CD14-positive monocyte (primary cell): ENCODE data around the gene KRTAP5-9. TPM values are rescaled to one million over a fixed set of nuclear protein-coding genes. Genes with fewer than 3 reads are reported as not detected.
A peak's percentile ranks its signal among the peaks of the same experiment; 100 is the strongest.

Experiments
- DNase-seq, 3 donors: peaks; one replicate each; pipeline ENCODE4 v3.0.0-alpha.2; 2011 to 2022
- H2AFZ ChIP-seq: 2 replicates; pipeline ENCODE4 v1.6.0; 2012; ENCODE audit warnings: mild to moderate bottlenecking, low read depth, low read length, inconsistent platforms; ENCODE audit not compliant: insufficient read depth, poor library complexity, severe bottlenecking
- H3K27ac ChIP-seq, 2 donors: 1 replicate in 1 of 2; 2 replicates in 1 of 2; pipeline ENCODE4 v1.5.1; 2012 to 2013; ENCODE audit warnings: low read length in 2 of 2, control low read depth in 1 of 2, inconsistent platforms in 1 of 2, low read depth in 1 of 2, mild to moderate bottlenecking in 1 of 2
- H3K27me3 ChIP-seq, 2 donors: one replicate each; pipeline versions ENCODE4 v1.6.0 to v1.6.1; 2011 to 2013; ENCODE audit warnings: low read length in 2 of 2; ENCODE audit not compliant: control insufficient read depth in 2 of 2, insufficient read depth in 2 of 2
- H3K36me3 ChIP-seq, 2 donors: replicated peaks in 1 of 2; 1 replicate in 1 of 2; 2 replicates in 1 of 2; pipeline versions ENCODE4 v1.5.1 to v1.6.1; 2012 to 2013; ENCODE audit warnings: low read length in 2 of 2, control low read depth in 1 of 2, inconsistent platforms in 1 of 2, mild to moderate bottlenecking in 1 of 2; ENCODE audit not compliant: insufficient read depth in 2 of 2, control insufficient read depth in 1 of 2
- H3K4me1 ChIP-seq, 2 donors: 1 replicate in 1 of 2; 2 replicates in 1 of 2; pipeline versions ENCODE4 v1.5.1 to v1.6.1; 2012 to 2013; ENCODE audit warnings: low read length in 2 of 2, control low read depth in 1 of 2, inconsistent platforms in 1 of 2, mild to moderate bottlenecking in 1 of 2, moderate library complexity in 1 of 2; ENCODE audit not compliant: insufficient read depth in 2 of 2, control insufficient read depth in 1 of 2
- H3K4me2 ChIP-seq: replicated peaks from 2 replicates; pipeline ENCODE3; 2012; ENCODE audit warnings: low read length, moderate library complexity, mild to moderate bottlenecking; ENCODE audit not compliant: poor library complexity, severe bottlenecking; ENCODE audit errors: extremely low read depth
- H3K4me3 ChIP-seq, 3 experiments: fragments of 200-600 bp in 1 of 3; sonication (generic) in 1 of 3; replicated peaks in 1 of 3; 1 replicate in 2 of 3; 2 replicates in 1 of 3; pipeline ENCODE4 v1.5.1; 2011 to 2013; ENCODE audit warnings: low read length in 3 of 3, mild to moderate bottlenecking in 3 of 3, control low read depth in 2 of 3, low read depth in 2 of 3, inconsistent platforms in 1 of 3, moderate library complexity in 1 of 3
- H3K79me2 ChIP-seq: 2 replicates; pipeline ENCODE4 v1.6.0; 2012; ENCODE audit warnings: mild to moderate bottlenecking, control low read depth, inconsistent platforms, low read length, moderate library complexity; ENCODE audit not compliant: insufficient read depth
- H3K9ac ChIP-seq: 2 replicates; pipeline ENCODE4 v1.6.0; 2017; ENCODE audit warnings: low read length, mild to moderate bottlenecking; ENCODE audit not compliant: insufficient read depth, poor library complexity, severe bottlenecking
- H3K9me3 ChIP-seq, 2 donors: replicated peaks in 1 of 2; 1 replicate in 1 of 2; 2 replicates in 1 of 2; pipeline versions ENCODE4 v1.5.1 to v1.6.1; 2012 to 2013; ENCODE audit warnings: low read length in 2 of 2, control low read depth in 1 of 2; ENCODE audit not compliant: control insufficient read depth in 1 of 2, insufficient read depth in 1 of 2
- H4K20me1 ChIP-seq: 2 replicates; pipeline ENCODE4 v1.6.0; 2012; ENCODE audit warnings: mild to moderate bottlenecking, low read length, control low read depth, moderate library complexity; ENCODE audit not compliant: insufficient read depth
- H3K27ac Mint-ChIP-seq, 7 donors: one replicate each; pipeline ENCODE4 v1.8.0; 2020; ENCODE audit warnings: mild to moderate bottlenecking in 7 of 7, mixed read lengths in 7 of 7, moderate library complexity in 6 of 7, inconsistent platforms in 2 of 7
- H3K27me3 Mint-ChIP-seq, 3 donors: one replicate each; pipeline ENCODE4 v1.8.0; 2021 to 2022; ENCODE audit warnings: low read depth in 3 of 3, mild to moderate bottlenecking in 3 of 3, mixed read lengths in 3 of 3, moderate library complexity in 3 of 3, inconsistent platforms in 1 of 3
- H3K36me3 Mint-ChIP-seq, 2 donors: one replicate each; pipeline ENCODE4 v1.8.0; 2020; ENCODE audit warnings: mixed read lengths in 2 of 2, inconsistent platforms in 1 of 2, mild to moderate bottlenecking in 1 of 2
- H3K4me1 Mint-ChIP-seq: one replicate; pipeline ENCODE4 v1.8.0; 2020; ENCODE audit warnings: mild to moderate bottlenecking, mixed read lengths
- H3K4me3 Mint-ChIP-seq, 2 donors: one replicate each; pipeline ENCODE4 v1.8.0; 2020; ENCODE audit warnings: mild to moderate bottlenecking in 2 of 2, mixed read lengths in 2 of 2, moderate library complexity in 1 of 2
- H3K9me3 Mint-ChIP-seq, 7 donors: one replicate each; pipeline ENCODE4 v1.8.0; 2020 to 2022; ENCODE audit warnings: mixed read lengths in 7 of 7, mild to moderate bottlenecking in 6 of 7, moderate library complexity in 6 of 7, inconsistent platforms in 2 of 7
- CTCF ChIP-seq: fragments of 200-600 bp; IDR thresholded peaks from one replicate; pipeline ENCODE4 v1.8.0; 2022; ENCODE audit warnings: antibody characterized with exemption, mild to moderate bottlenecking
- WGBS: methylation state at CpG from one replicate; pipeline ENCODE4 v1.1.5; 2013; ENCODE audit warnings: missing lambda C conversion rate; ENCODE audit not compliant: insufficient coverage; 5-methylcytosine and 5-hydroxymethylcytosine counted together
- intact Hi-C, 2 donors: fragments of 100-400 bp; cut with micrococcal nuclease; formaldehyde crosslinking; loops; one replicate each; pipeline versions ENCODE4 v1.15.0 to v1.15.1; 2023
- polyA plus RNA-seq, 3 donors: library from polyadenylated mRNA; depleted of rRNA in 1 of 3; unstranded in 2 of 3; stranded (reverse) in 1 of 3; fragments of 300-500 nt in 2 of 3; fragments of >200 nt in 1 of 3; fragmentation: Illumina TruSeq in 2 of 3; gene quantifications; 1 replicate in 2 of 3; 2 replicates in 1 of 3; pipeline ENCODE4 v1.2.3, GENCODE V29; 2012 to 2021

Gene KRTAP5-9
- polyA plus RNA-seq, 3 donors, result 0.29 TPM; not detected in 2

DNA sequence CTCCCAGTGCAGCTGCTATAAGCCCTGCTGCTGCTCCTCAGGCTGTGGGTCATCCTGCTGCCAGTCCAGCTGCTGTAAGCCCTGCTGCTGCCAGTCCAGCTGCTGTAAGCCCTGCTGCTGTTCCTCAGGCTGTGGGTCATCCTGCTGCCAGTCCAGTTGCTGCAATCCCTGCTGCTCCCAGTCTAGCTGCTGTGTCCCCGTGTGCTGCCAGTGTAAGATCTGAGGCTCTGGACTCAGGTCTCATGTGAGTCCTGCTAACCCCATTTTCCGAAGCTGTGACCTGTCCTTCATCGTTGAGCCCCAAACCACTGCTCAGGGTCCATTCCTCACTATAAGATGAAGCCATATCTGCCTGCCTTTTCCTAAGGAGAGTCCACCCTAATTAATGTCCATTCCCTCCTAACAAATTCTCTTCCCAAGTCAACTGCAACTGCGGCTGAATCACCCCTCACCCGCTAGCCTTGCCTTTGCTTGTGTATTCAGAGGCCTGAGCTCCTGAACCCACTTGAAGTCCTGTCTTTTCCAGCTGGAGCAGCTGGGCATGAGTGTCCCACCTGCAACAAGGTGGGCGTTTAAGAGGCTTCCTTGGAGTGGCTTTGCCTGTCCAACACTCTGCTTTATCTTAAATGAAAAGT lies 20.5 kb upstream of the KRTAP5-9 start:
- peak overlapping the region in 1 of 7 donors; percentile 21 for H3K27ac Mint-ChIP-seq
- Histone ChIP-seq H2AFZ (no peak overlapping the region), H3K9ac (no peak overlapping the region), H4K20me1 (no peaks in the 10 kb centered on the region), H3K4me1 (no peaks in the 10 kb centered on the region), H3K36me3 (no peaks in the 10 kb centered on the region), H3K27me3 (no peaks in the 10 kb centered on the region), H3K4me2 (no peak overlapping the region), H3K9me3 (no peaks in the 10 kb centered on the region), H3K4me3 (no peak overlapping the region), H3K79me2 (no peaks in the 10 kb centered on the region), H3K27ac (no peak overlapping the region)
- H3K4me1 Mint-ChIP-seq, result peaks cover 4% of the 10 kb centered on the region
- H3K4me3 Mint-ChIP-seq, result no peak overlapping the region
- no peak for TF ChIP-seq CTCF
- peaks cover 2 to 7% (median 2%) of the 10 kb centered on the region in 3 donors for H3K27me3 Mint-ChIP-seq
- DNase-seq, result no peak
- H3K9me3 Mint-ChIP-seq, result peaks cover 0 to 3% (median 1%) of the 10 kb centered on the region in 7 donors
- WGBS, result 95% methylated on average over 6 of the region's 6 CpGs
- H3K36me3 Mint-ChIP-seq, result no peaks in the 10 kb centered on the region
- intact Hi-C loops, result no loop called here

DNA sequence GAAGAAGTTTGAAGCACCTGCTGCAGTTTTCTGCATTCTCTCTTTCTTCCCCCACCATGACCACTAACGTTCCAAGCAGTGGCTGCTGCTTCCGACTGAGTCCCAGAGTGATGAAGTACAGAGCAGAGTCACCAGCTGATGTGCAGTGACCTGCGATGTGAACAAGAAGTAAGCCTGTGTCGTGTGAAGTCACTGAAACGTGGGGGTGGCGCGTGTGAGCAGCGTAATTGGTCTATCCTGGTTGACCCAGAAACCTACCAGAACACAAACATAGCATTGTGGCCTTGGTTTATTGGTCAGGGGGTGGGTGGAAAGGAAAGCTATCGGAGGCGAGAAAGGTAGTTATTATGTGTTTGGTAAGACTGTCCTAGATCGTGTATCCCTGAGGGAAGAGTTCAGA lies 17.6 kb upstream of the KRTAP5-9 start:
- H3K4me1 ChIP-seq, result no peaks in the 10 kb centered on the region
- no peaks in the 10 kb centered on the region for H3K36me3 Mint-ChIP-seq
- H3K4me2 ChIP-seq, result no peak overlapping the region
- no peak overlapping the region for H3K9ac ChIP-seq
- peaks cover 4% of the 10 kb centered on the region for H3K4me1 Mint-ChIP-seq
- no peak overlapping the region for H3K27ac Mint-ChIP-seq
- intact Hi-C loops, result no loop called here
- no peaks in the 10 kb centered on the region for H3K36me3 ChIP-seq
- H2AFZ ChIP-seq, result no peak overlapping the region
- no peak for DNase-seq
- H3K4me3 Mint-ChIP-seq, result no peak overlapping the region
- H3K9me3 ChIP-seq, result no peaks in the 10 kb centered on the region
- H3K27ac ChIP-seq, result no peak overlapping the region
- WGBS, result 95% methylated on average over 6 of the region's 11 CpGs
- no peak for TF ChIP-seq CTCF
- H4K20me1 ChIP-seq, result no peaks in the 10 kb centered on the region
- no peaks in the 10 kb centered on the region for H3K79me2 ChIP-seq
- peaks cover 0 to 3% (median 1%) of the 10 kb centered on the region in 7 donors for H3K9me3 Mint-ChIP-seq
- peaks cover 3 to 9% (median 4%) of the 10 kb centered on the region in 3 donors for H3K27me3 Mint-ChIP-seq
- no peak overlapping the region for H3K4me3 ChIP-seq
- no peaks in the 10 kb centered on the region for H3K27me3 ChIP-seq
